C1 segment of cervical spinal cord (tissue), 14 donors: Measurements from ENCODE around the gene ZNF573.
"Not testable (repeated sequence)": the region's sequence is repeated elsewhere in the genome, so short reads cannot be mapped to it uniquely, and the experiment has no call there.

Experiments
- DNase-seq, 14 donors: peaks; one replicate each; lab custom pipeline; 2025; lab: John Stamatoyannopoulos, UW

ZNF573 gene

DNA sequence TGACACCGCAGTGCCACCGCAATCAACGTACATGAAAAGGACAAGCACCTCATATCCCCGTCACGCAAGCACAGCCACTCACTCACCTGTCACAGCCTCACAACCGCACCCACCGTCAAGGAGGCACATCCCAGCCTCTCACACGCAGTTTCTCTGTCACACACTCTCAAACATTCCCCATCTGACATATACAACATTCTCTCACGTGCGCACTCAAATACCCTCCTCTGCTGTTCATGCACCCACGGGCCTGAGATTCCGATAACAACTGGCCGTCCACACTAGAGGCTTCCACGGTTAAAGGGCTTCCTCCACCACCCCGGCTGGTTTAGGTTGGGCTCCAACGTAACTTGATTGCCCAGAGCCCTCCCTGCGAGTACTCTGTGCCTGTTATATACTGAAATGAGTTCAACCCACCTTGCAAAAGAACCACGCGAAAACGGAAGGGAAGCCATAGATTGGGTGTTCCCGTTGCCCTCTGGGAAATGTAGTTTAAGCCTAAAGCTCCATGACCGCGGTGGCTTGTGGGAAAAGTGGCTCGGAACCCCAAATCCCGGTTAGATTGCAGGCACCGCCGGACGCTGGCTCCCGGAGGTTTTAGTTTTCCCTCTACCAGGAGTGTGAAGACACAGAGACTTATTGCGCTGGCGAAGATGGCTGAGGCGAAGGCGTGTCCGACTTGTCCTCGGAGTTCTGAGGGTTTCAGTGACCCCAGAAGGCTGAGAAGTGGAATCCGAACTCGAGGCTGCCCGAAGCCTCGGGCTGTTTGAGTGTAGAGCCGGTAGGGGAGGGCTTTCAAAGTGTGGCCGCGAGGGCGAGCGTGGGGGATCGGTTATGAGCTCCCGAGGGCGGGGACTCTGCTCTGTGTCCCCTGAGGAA lies at the start of gene ZNF573:
TSS of gene ZNF573 (minus strand) at position 460 of the 879 bp plus-strand sequence. CDS start 5,857 bp downstream, outside the sequence.
- peak; percentile 33 to 85 (median 79) for DNase-seq

- DNase-seq = peak; percentile 0 to 81 (median 39)
Measured at GRCh38 chr19:37817180-37817981, 38.0 kb upstream of the ZNF573 start.

DNA sequence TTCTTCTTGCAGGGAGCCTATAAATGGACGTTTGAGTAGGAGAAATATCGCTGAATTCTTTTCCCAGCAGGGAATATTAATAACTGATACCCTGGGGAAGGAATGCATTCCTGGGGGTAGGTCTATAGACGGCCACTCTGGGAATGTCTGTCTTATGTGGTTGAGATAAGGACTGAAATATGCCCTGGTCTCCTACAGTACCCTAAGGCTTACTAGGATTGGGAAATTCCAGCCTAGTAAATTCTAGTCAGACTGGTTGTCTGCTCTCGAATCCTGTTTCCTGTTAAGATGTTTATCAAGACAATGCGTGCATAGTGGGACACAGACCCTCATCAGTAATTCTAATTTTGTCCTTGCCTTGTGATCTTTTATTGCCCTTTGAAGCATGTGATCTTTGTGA lies 36.2 kb upstream of the ZNF573 start:
- not testable (repeated sequence) for DNase-seq

- DNase-seq = no peak
Measured at GRCh38 chr19:37813340-37813739, 34.0 kb upstream of the ZNF573 start.

- no peak for DNase-seq
Measured at GRCh38 chr19:37809366-37809765, 30.0 kb upstream of the ZNF573 start.

- no peak for DNase-seq
Measured at GRCh38 chr19:37803249-37803840, 24.0 kb upstream of the ZNF573 start.

DNA sequence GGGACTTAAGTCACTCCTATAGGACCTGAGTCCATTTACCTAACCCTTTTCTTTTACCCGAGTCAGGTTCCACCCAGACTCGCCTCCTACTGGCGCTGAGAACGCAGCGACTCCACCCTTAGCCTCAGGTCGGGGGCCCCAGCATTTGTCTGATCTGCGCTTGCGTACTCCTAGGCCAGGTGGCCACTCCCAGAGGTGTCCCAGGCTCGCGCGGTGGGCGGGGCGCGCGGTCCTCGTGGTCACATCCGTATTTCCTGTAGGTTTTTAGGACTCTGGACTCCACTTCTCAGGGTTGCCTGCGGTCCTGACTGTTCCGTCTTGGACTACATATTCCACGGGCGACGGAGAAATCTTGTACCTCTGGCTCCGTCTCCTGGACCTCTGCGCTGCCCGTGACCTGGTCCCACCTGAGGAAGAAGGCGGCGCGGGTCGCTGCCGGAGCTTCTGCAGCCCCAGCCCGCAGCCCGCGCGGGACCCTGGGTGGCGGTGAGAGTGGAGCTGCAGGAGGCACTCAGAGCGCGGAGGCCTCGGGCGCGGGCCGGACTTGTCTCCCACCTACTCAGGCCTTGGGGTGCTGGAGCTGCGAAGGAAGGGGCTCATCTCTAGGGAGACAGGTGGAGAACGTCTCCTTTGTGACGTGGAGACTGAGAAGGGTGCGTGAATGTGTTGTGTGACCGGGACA lies 11.0 kb upstream of the ZNF573 start:
- DNase-seq = no peak

DNA sequence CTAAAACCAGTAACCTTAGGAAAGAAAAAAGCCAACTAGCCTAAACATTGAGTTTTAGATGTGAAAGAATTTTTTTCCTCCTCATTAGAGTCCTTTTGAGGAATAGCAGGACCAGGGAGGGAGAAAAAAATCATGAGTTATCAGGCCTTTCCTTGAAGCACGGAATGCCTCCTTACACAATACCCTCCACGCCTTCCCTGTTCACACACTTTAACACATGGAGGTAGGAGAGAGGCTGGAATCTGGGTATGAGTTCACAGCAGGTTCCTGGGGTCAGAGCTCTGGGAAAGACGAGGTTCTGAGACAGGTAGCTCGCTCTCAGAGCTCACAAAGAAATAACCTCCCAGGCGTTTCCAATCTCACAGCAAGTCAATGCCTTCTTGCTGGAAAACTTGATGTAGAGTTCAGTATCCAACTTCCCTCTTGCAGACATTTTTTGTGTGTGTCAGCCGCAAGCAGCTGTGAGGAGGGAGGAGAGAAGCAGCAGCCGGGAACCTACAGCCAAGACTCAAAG lies 716 bp downstream of the ZNF573 start:
- peak in 1 of 14 donors; percentile 19 for DNase-seq

DNA sequence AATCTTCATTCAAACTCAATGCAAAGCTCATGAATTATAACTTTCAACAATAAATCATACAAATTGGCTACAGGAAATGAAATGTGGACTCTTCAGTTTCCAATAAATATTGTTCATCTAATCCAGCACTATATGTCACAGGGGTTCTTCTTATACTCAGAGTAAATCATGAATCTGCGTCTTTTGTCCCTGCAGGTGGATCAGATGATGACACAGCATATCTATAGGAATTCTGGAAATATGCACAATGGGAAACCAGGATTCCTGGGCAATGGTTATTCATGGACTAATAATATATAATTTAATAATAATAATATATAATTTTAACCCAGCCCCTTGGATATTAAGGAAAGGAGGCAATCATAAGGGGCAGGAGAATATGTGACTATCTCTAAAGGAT lies 8.4 kb downstream of the ZNF573 start:
- no peak for DNase-seq

- no peak for DNase-seq
Measured at GRCh38 chr19:37763488-37763887, 15.9 kb downstream of the ZNF573 start.

- DNase-seq = not testable (repeated sequence)
Measured at GRCh38 chr19:37757683-37758082, 21.7 kb downstream of the ZNF573 start.

GRCh38 chr19:37738371-37738770 lies 41.0 kb downstream of the ZNF573 start:
- no peak for DNase-seq

DNA sequence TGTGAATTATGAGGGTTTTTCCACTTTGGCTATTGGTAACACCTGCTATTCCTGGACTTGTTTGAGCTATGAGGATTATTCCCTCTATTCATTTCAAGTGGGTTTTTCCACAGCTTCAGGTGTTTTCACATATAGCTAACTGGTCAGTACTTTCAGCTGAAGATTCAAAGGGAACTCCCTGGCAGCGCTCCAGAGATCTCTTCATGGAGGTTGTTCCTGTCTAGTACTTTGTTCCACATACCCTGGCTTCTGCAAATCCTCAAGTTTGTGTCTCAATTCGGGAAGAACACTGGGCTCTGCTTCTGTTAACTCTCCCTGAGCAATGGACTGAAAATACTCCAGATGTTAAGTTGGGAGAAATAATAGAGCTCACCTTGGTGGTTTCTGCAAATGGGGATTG lies 54.2 kb downstream of the ZNF573 start:
- DNase-seq = no peak

DNA sequence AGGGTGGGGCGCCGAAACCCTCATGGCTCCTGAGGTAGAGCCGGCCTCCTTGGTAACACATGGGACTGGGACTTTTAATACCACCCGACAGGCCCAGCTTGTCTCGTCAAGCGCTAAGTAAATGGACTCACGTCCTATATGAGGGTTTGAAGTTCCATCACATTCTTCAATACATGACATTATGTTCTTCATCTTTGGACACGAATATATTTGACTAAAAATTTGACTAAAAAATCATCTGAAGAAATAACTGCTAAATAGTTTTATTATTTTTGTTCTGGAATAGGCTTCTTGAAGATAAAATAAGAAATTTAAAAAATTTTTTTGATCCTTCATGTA lies 59.5 kb downstream of the ZNF573 start:
- DNase-seq = no peak

GRCh38 chr19:37719111-37719926 lies 60.1 kb downstream of the ZNF573 start, which contains the start of gene ZNF607:
TSS of gene ZNF607 (minus strand) at chr19:37719761. CDS start at chr19:37711618, 8,143 bp downstream.
- peak; percentile 19 to 91 (median 80) for DNase-seq

DNA sequence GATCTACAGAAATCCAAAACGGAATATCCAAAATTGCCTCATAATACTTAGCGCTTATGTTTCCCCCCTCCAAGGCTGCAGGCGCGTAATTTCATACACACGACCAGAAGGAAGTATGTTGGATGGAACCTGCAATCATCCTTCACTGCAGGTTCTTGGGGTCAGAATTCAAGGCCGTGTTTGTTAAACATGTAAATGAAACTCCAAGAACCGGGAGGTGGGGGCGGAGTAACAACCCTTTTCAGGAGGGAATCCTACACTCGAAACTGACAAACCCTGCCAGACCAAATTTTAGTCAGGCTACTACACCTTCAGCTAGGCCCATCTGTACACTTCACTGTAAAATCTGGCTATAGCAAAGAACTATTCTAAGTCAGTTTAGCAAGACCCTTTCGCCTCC lies 61.1 kb downstream of the ZNF573 start:
- DNase-seq = peak in 1 of 14 donors; percentile 6

DNA sequence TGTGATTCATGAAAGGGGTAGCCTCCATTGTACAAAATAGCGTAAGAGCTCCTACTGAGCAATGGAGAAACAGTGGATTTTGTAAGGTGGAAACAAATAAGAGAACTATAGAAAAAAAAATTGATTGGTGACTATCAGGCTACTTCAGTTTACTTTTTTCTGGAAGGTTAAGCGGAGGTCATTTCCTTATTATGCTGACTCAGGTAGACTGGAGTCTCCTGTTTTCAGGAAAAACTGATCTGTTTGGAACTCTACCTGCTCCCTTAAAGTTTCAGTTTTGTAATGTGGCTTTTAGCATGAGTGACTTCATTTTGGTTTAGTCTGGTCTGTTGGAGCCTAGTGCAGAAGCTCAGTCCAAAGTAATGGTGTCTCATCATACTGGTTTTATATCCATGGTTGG lies 63.2 kb downstream of the ZNF573 start:
- DNase-seq = no peak

DNA sequence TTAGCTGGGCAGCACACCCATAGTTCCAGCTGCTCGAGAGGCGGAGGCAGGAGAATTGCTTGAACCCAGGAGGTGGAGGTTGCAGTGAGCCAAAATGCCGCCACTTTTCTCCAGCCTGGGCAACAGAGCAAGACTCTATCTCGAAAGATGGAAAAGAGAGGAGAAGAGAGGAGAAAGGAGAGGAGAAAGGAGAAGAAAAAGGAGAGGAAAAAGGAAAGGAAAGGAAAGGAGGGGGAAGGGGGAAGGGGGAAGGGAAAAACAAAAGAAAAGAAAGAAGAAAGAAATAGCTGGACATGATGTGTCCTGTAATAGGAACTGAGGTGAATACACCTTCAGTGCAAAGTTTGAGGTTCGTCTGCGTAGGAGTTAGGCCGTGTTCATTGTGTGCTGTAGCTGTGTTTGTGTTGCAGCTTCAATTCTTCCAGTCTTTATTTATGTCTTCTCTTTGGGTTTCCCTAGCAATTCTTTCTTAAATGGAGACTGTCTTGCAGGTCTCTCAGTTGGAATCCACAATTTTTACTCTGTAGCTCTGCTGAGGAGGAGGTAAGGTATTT lies 73.3 kb downstream of the ZNF573 start:
- no peak for DNase-seq

GRCh38 chr19:37699057-37699456 lies 80.3 kb downstream of the ZNF573 start:
- DNase-seq = no peak

GRCh38 chr19:37698216-37698615 lies 81.2 kb downstream of the ZNF573 start:
- DNase-seq = no peak
